ENCODE results near the gene TRIOBP. TPM values are rescaled to one million over a fixed set of nuclear protein-coding genes. Genes with fewer than 3 reads are reported as not detected.
"Not testable (repeated sequence)": the region's sequence is repeated elsewhere in the genome, so short reads cannot be mapped to it uniquely, and the experiment has no call there.

The TRIOBP gene
- total and polyA plus RNA-seq, 7 experiments from 2014 or later: 6.7 to 43.0 (median 22.9) TPM

DNA sequence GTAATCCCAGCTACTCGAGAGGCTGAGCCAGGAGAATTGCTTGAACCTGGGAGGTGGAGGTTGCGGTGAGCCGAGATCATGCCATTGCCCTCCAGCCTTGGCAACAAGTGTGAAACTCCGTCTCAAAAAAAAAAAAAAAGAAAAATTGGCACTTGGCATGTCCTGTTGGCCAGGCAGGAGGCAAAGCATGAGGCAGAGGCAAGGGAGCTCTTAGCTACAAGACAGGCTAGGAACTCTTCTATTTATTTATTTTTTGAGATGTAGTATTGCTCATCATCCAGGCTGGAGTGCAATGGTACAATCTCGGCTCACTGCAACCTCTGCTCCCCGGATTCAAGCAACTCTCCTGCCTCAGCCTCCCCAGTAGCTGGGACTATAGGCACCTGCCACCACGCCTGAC, 2.7 kb upstream of the TRIOBP start:
- H3K27ac Mint-ChIP-seq; ATAC-seq; H3K4me3 Mint-ChIP-seq; H3K9me3 ChIP-seq (ENCODE audit: control insufficient read depth in 2 of 3, low read length in 3 of 3); H3K27me3 ChIP-seq (ENCODE audit: control insufficient read depth in 2 of 2, insufficient read depth in 2 of 2, low read length in 2 of 2); DNase-seq; CTCF ChIA-PET; intact Hi-C loops (cut with micrococcal nuclease); POLR2A ChIA-PET; H3K4me3 ChIP-seq (ENCODE audit: low read length); H3K27ac ChIP-seq (ENCODE audit: low read depth, low read length); H3K9me3 Mint-ChIP-seq; H3K27me3 Mint-ChIP-seq: not testable (repeated sequence)
- H3K36me3 Mint-ChIP-seq: peaks cover 4 to 35% (median 9%) of the 10 kb centered on the region in 5 donors
- H3K4me1 ChIP-seq (ENCODE audit: control insufficient read depth in 2 of 2, insufficient read depth in 2 of 2, low read length in 2 of 2): peaks cover 0 to 14% of the 10 kb centered on the region in 2 donors
- H3K4me1 Mint-ChIP-seq: peaks cover 12 to 23% (median 15%) of the 10 kb centered on the region in 7 donors
- peaks cover 0 to 48% (median 0%) of the 10 kb centered on the region in 3 experiments for H3K36me3 ChIP-seq (ENCODE audit: control insufficient read depth in 2 of 3, insufficient read depth in 3 of 3, low read length in 3 of 3)

DNA sequence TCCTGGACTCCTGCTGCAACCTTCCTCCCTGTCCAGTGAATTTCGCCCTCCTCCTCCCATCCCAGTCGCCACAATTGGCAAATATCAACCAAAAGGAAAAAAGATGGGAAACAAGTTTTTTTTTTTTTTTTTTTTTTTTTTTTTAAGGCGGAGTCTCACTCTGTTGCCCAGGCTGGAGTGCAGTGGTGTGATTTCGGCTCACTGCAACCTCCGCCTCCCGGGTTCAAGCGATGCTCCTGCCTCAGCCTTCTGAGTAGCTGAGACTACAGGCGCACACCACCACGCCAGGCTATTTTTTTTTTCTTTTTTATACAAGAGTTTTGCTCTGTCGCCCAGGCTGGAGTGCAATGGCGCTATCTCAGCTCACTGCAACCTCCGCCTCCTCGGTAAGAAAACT, 590 bp upstream of the TRIOBP start:
- ChIA-PET CTCF (interaction anchor here (0.6 to 1.4 kb wide), 3 partner anchors 53 to 715 kb away, joined by 3 to 5 read pairs (median 4); no protein-coding TSS in a partner anchor), POLR2A (interaction anchor here (0.5 to 0.8 kb wide), 3 partner anchors 26 to 87 kb away, joined by 3 to 5 read pairs (median 4); no protein-coding TSS in a partner anchor)
- not testable (repeated sequence) for H3K9me3 ChIP-seq (ENCODE audit: control insufficient read depth in 2 of 3, low read length in 3 of 3); ATAC-seq; H3K9me3 Mint-ChIP-seq; H3K27me3 ChIP-seq (ENCODE audit: control insufficient read depth in 2 of 2, insufficient read depth in 2 of 2, low read length in 2 of 2); H3K4me3 ChIP-seq (ENCODE audit: low read length); H3K27ac ChIP-seq (ENCODE audit: low read depth, low read length); H3K27me3 Mint-ChIP-seq; DNase-seq
- intact Hi-C loops (cut with micrococcal nuclease): loop anchor here in 1 of 2 donors (1.0 to 2.0 kb wide), 2 partner anchors 38 to 51 kb away; partner anchors contain the start of gene PDXP
- peak overlapping the region in 3 of 9 donors; percentile 41 to 83 (median 52) for H3K27ac Mint-ChIP-seq
- peaks cover 0 to 14% of the 10 kb centered on the region in 2 donors for H3K4me1 ChIP-seq (ENCODE audit: control insufficient read depth in 2 of 2, insufficient read depth in 2 of 2, low read length in 2 of 2)
- H3K36me3 ChIP-seq (ENCODE audit: control insufficient read depth in 2 of 3, insufficient read depth in 3 of 3, low read length in 3 of 3): peaks cover 0 to 30% (median 0%) of the 10 kb centered on the region in 3 experiments
- H3K36me3 Mint-ChIP-seq: peaks cover 4 to 26% (median 6%) of the 10 kb centered on the region in 5 donors
- peaks cover 12 to 19% (median 15%) of the 10 kb centered on the region in 7 donors for H3K4me1 Mint-ChIP-seq
- H3K4me3 Mint-ChIP-seq: peak overlapping the region in 9 of 10 donors; percentile 36 to 73 (median 69)

DNA sequence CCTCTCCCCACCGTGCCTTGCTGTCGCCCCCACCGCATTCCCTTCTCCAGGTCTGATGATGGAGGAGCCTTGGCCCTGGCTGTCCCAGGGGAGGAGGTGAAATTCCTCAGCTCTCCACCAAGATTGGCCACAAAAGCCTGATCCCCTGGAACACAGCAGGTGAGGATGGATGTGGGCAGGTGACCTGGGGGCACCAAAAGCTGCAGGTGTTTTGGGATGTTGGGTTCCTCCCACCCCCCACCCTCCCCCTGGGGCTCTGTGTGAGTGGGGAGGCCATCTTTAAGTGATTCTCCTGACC, 639 bp downstream of the TRIOBP start:
- peaks cover under 1 to 15% (median 6%) of the 10 kb centered on the region in 5 donors for H3K36me3 Mint-ChIP-seq
- POLR2A ChIA-PET: interaction anchor here (0.8 kb wide), 1 partner anchor 39 kb away, joined by 3 read pairs; the partner anchor contains the start of gene PDXP

DNA sequence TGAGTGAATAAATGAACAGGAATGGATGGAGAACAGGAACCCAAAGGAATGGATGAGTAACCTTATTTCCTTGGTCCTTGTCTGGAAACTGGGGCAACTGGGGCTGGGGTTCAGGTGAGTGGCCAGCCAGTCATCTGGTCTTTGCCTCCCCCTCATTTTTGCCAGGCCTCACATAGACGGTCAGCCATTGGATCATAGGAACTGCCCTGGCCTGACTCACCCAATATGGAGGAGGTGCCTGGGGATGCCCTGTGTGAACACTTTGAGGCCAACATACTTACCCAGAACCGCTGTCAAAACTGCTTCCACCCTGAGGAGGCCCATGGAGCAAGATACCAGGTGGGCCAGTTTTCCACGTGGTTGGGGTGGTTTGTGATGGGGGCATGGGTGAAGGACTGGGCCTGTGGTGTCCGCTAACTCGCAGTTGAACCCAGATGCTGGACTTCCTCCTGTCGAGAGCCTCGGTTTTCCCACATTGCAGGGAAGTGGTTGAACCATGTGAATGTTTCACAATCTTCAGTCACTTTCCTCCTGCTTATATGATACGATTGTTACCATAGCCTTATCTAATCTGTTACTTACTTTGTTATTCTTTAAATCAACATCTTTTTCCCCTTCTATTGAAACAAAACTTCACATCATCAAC, 4.4 kb downstream of the TRIOBP start:
- H3K4me3 ChIP-seq (ENCODE audit: low read length): no peak overlapping the region
- no peak for DNase-seq
- ATAC-seq: no peak
- no peak overlapping the region for H3K27ac ChIP-seq (ENCODE audit: low read depth, low read length)
- no peaks in the 10 kb centered on the region for H3K9me3 Mint-ChIP-seq
- no peaks in the 10 kb centered on the region for H3K27me3 ChIP-seq (ENCODE audit: control insufficient read depth in 2 of 2, insufficient read depth in 2 of 2, low read length in 2 of 2)
- intact Hi-C loops (cut with micrococcal nuclease): no loop called here
- H3K4me1 ChIP-seq (ENCODE audit: control insufficient read depth in 2 of 2, insufficient read depth in 2 of 2, low read length in 2 of 2): peaks cover 0 to 6% of the 10 kb centered on the region in 2 donors
- ChIA-PET CTCF (no interaction called here), POLR2A (no interaction called here)
- no peaks in the 10 kb centered on the region for H3K27me3 Mint-ChIP-seq
- H3K36me3 ChIP-seq (ENCODE audit: control insufficient read depth in 2 of 3, insufficient read depth in 3 of 3, low read length in 3 of 3): peaks cover 0 to 8% (median 0%) of the 10 kb centered on the region in 3 experiments
- no peak overlapping the region for H3K4me3 Mint-ChIP-seq
- H3K4me1 Mint-ChIP-seq: peaks cover 5 to 12% (median 9%) of the 10 kb centered on the region in 7 donors
- H3K9me3 ChIP-seq (ENCODE audit: control insufficient read depth in 2 of 3, low read length in 3 of 3): no peaks in the 10 kb centered on the region
- H3K36me3 Mint-ChIP-seq: peaks cover 0 to 15% (median 3%) of the 10 kb centered on the region in 5 donors
- no peak overlapping the region for H3K27ac Mint-ChIP-seq

More for the DNA sequence above, 639 bp downstream of the TRIOBP start:
- Mint-ChIP-seq H3K27me3 (no peaks in the 10 kb centered on the region), H3K9me3 (no peaks in the 10 kb centered on the region), H3K4me3 (no peak overlapping the region), H3K27ac (no peak overlapping the region), H3K4me1 (peaks cover 12 to 23% (median 15%) of the 10 kb centered on the region in 7 donors)
- intact Hi-C loops (cut with micrococcal nuclease): loop anchor here in 1 of 2 donors (2.0 kb wide), 1 partner anchor 49 kb away; no protein-coding TSS in a partner anchor
- Histone ChIP-seq H3K9me3 (ENCODE audit: control insufficient read depth in 2 of 3, low read length in 3 of 3) (no peaks in the 10 kb centered on the region), H3K27me3 (ENCODE audit: control insufficient read depth in 2 of 2, insufficient read depth in 2 of 2, low read length in 2 of 2) (no peaks in the 10 kb centered on the region), H3K36me3 (ENCODE audit: control insufficient read depth in 2 of 3, insufficient read depth in 3 of 3, low read length in 3 of 3) (peaks cover 0 to 18% (median 0%) of the 10 kb centered on the region in 3 experiments), H3K4me3 (ENCODE audit: low read length) (no peak overlapping the region), H3K27ac (ENCODE audit: low read depth, low read length) (no peak overlapping the region), H3K4me1 (ENCODE audit: control insufficient read depth in 2 of 2, insufficient read depth in 2 of 2, low read length in 2 of 2) (peaks cover 0 to 14% of the 10 kb centered on the region in 2 donors)
- DNase-seq (no peak), ATAC-seq (no peak)
- CTCF ChIA-PET: no interaction called here

DNA sequence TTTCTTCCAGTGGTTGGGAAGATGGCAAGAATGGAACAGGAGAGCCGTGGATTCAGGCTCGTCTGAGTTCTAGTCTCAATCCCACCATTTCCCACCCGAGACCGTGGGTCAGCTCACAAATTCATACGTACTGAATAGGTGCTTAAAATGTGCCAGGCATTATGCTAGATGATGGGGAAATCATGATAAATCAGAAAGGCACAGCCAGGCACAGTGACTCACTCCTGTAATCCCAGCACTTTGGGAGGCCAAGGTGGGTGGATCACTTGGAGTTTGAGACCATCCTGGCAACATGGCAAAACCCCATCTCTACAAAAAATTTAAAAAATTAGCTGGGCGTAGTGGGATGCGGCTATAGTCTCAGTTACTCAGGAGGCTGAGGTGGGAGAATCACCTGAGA, 7.1 kb downstream of the TRIOBP start:
- CTCF ChIA-PET: interaction anchor here (0.6 kb wide), 1 partner anchor 21 kb away, joined by 3 read pairs; no protein-coding TSS in a partner anchor
- Histone ChIP-seq H3K9me3 (ENCODE audit: control insufficient read depth in 2 of 3, low read length in 3 of 3) (no peaks in the 10 kb centered on the region), H3K4me3 (ENCODE audit: low read length) (no peak overlapping the region), H3K36me3 (ENCODE audit: control insufficient read depth in 2 of 3, insufficient read depth in 3 of 3, low read length in 3 of 3) (peaks cover 0 to 8% (median 0%) of the 10 kb centered on the region in 3 experiments), H3K27me3 (ENCODE audit: control insufficient read depth in 2 of 2, insufficient read depth in 2 of 2, low read length in 2 of 2) (no peaks in the 10 kb centered on the region), H3K27ac (ENCODE audit: low read depth, low read length) (no peak overlapping the region), H3K4me1 (ENCODE audit: control insufficient read depth in 2 of 2, insufficient read depth in 2 of 2, low read length in 2 of 2) (no peaks in the 10 kb centered on the region)
- DNase-seq (no peak), ATAC-seq (no peak)
- no peaks in the 10 kb centered on the region for H3K9me3 Mint-ChIP-seq
- no peaks in the 10 kb centered on the region for H3K27me3 Mint-ChIP-seq
- no peak overlapping the region for H3K27ac Mint-ChIP-seq
- H3K4me1 Mint-ChIP-seq: peaks cover 0 to 4% (median 0%) of the 10 kb centered on the region in 7 donors
- intact Hi-C loops (cut with micrococcal nuclease): no loop called here
- peaks cover 0 to 15% (median 3%) of the 10 kb centered on the region in 5 donors for H3K36me3 Mint-ChIP-seq
- POLR2A ChIA-PET: interaction anchor here (0.6 kb wide), 2 partner anchors 8 to 41 kb away, joined by 3 read pairs; no protein-coding TSS in a partner anchor
- H3K4me3 Mint-ChIP-seq: no peak overlapping the region

DNA sequence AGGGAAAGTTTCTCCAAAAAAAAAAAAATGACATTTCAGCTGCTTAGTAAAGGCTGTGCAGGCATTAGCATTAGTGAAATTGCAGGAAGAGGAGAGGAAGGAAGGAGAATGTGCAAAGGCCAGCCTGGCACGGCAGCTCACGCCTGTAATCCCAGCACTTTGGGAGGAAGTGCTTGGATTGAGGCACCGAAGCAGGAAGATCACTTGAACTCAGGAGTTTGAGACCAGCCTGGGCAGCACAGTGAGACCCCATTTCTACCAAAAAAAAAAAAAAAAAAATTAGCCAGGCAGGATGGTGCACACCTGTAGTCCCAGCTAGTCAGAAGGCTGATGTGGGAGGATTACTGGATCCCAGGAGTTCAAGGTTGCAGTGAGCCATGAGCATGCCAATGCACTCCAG, 7.8 kb downstream of the TRIOBP start:
- Histone ChIP-seq H3K4me3 (ENCODE audit: low read length) (no peak overlapping the region), H3K9me3 (ENCODE audit: control insufficient read depth in 2 of 3, low read length in 3 of 3) (no peaks in the 10 kb centered on the region), H3K27ac (ENCODE audit: low read depth, low read length) (no peak overlapping the region), H3K36me3 (ENCODE audit: control insufficient read depth in 2 of 3, insufficient read depth in 3 of 3, low read length in 3 of 3) (peaks cover 0 to 8% (median 0%) of the 10 kb centered on the region in 3 experiments), H3K27me3 (ENCODE audit: control insufficient read depth in 2 of 2, insufficient read depth in 2 of 2, low read length in 2 of 2) (no peaks in the 10 kb centered on the region), H3K4me1 (ENCODE audit: control insufficient read depth in 2 of 2, insufficient read depth in 2 of 2, low read length in 2 of 2) (no peaks in the 10 kb centered on the region)
- POLR2A ChIA-PET: no interaction called here
- Mint-ChIP-seq H3K9me3 (no peaks in the 10 kb centered on the region), H3K4me3 (no peak overlapping the region), H3K27me3 (no peaks in the 10 kb centered on the region), H3K36me3 (peaks cover 0 to 15% (median 3%) of the 10 kb centered on the region in 5 donors), H3K4me1 (peaks cover 0 to 4% (median 0%) of the 10 kb centered on the region in 7 donors), H3K27ac (peak overlapping the region in 1 of 9 donors; percentile 32)
- ATAC-seq (no peak), DNase-seq (no peak)
- CTCF ChIA-PET: no interaction called here
- intact Hi-C loops (cut with micrococcal nuclease): no loop called here
